ENCODE measurements around the gene SLX4IP. TPM values are rescaled to one million over a fixed set of nuclear protein-coding genes. Genes with fewer than 3 reads are reported as not detected.

Gene SLX4IP
- total and polyA plus RNA-seq, 2 donors (not counting 3 experiments of a cell fraction or from before 2014, with no cell fraction given) = 1.9 to 4.5 TPM

GRCh38 chr20:10665027-10665561 is 230.0 kb downstream of the SLX4IP start:
- peaks cover 54% of the 10 kb centered on the region for H3K4me1 ChIP-seq (ENCODE audit: control insufficient read depth, extremely low read depth, insufficient read depth, low read length)
- CTCF ChIA-PET = interaction anchor here (1.0 to 1.1 kb wide), 3 partner anchors 15 to 112 kb away, joined by 3 to 5 read pairs (median 3); no protein-coding TSS in a partner anchor
- no peak overlapping the region for H3K4me3 ChIP-seq (replicated peaks in 1 of 3; ENCODE audit: insufficient read depth in 1 of 3, low read depth in 1 of 3, low read length in 3 of 3)
- no peak for TF ChIP-seq POLR2AphosphoS5 (IDR thresholded peaks at IDR 0.05; ENCODE audit: insufficient read depth, low read depth, low read length)
- no peak for TF ChIP-seq MYC (IDR thresholded peaks at IDR 0.05; ENCODE audit: low read depth, low read length)
- TF ChIP-seq FOS (IDR thresholded peaks at IDR 0.05; ENCODE audit: borderline replicate concordance, insufficient read depth, low read length) = no peak
- TF ChIP-seq JUN (IDR thresholded peaks at IDR 0.05; ENCODE audit: borderline replicate concordance, insufficient read depth, insufficient read length, low read depth) = no peak
- TF ChIP-seq CTCF (IDR thresholded peaks at IDR 0.05; ENCODE audit: extremely low read depth in 1 of 2, insufficient read depth in 1 of 2, low read depth in 1 of 2, low read length in 2 of 2) = no peak
- TF ChIP-seq GATA2 (IDR thresholded peaks at IDR 0.05; ENCODE audit: insufficient read depth, insufficient read length, low read depth, low read length) = no peak
- no peak for TF ChIP-seq EZH2 (IDR thresholded peaks at IDR 0.05; ENCODE audit: borderline replicate concordance, low read depth, low read length, severe bottlenecking)
- TF ChIP-seq MAX (IDR thresholded peaks at IDR 0.05; ENCODE audit: insufficient read depth, insufficient read length) = no peak
- TF ChIP-seq POLR2A (IDR thresholded peaks at IDR 0.05; ENCODE audit: low read depth, low read length) = no peak
- BruUV-seq (replicated peaks) = no TSS peak
- H3K9me1 ChIP-seq (replicated peaks; ENCODE audit: control insufficient read depth, extremely low read depth, insufficient read depth, low read length) = no peaks in the 10 kb centered on the region
- POLR2A ChIA-PET = no interaction called here
- H3K4me2 ChIP-seq (ENCODE audit: insufficient read depth, low read length) = peak overlapping the region; percentile 51
- DNase-seq (ENCODE audit: low read depth, low spot score) = peak; percentile 46
- FAIRE-seq = peak; percentile 44
- H3K79me2 ChIP-seq (ENCODE audit: control insufficient read depth, insufficient read depth, low read length) = peaks cover 72% of the 10 kb centered on the region
- H2AFZ ChIP-seq (ENCODE audit: low read depth, low read length) = peak overlapping the region; percentile 11
- dilution Hi-C loops (cut with MboI; ENCODE audit: extremely low pct_ligation_motif_present, low sequenced_read_pairs) = no loop called here
- H3K9me3 ChIP-seq (replicated peaks; ENCODE audit: control insufficient read depth, insufficient read depth, low read length) = no peaks in the 10 kb centered on the region
- peak overlapping the region; percentile 94 for H3K27ac ChIP-seq (ENCODE audit: insufficient read depth, low read depth, low read length)
- intact Hi-C loops (cut with micrococcal nuclease) = no loop called here
- no peaks in the 10 kb centered on the region for H4K20me1 ChIP-seq (replicated peaks; ENCODE audit: control insufficient read depth, extremely low read depth, insufficient read depth, low read length)
- H3K36me3 ChIP-seq (ENCODE audit: control insufficient read depth in 2 of 2, extremely low read depth in 1 of 2, insufficient read depth in 2 of 2, low read length in 2 of 2) = peaks cover 19 to 36% of the 10 kb centered on the region in 2 experiments
- H3K9ac ChIP-seq (replicated peaks; ENCODE audit: extremely low read depth, insufficient read depth, low read length) = peak overlapping the region; percentile 29
- no peaks in the 10 kb centered on the region for H3K27me3 ChIP-seq (ENCODE audit: control insufficient read depth in 2 of 2, insufficient read depth in 2 of 2, low read length in 2 of 2)
